Testis (tissue), 2 donors: ENCODE data around the gene SH3GL3.

Source experiments
- CTCF ChIP-seq, 3 experiments: fragments of 450-650 bp in 2 of 3; fragments of 200-600 bp in 1 of 3; sonication (generic) in 1 of 3; IDR thresholded peaks; one replicate each; pipeline ENCODE4 v1.5.1; 2016 to 2019; ENCODE audit warnings: antibody characterized with exemption in 3 of 3, mild to moderate bottlenecking in 2 of 3, moderate library complexity in 1 of 3
- POLR2A ChIP-seq: fragments of 450-650 bp; IDR thresholded peaks from one replicate; pipeline ENCODE4 v1.6.1; 2017; ENCODE audit warnings: antibody characterized with exemption, mild to moderate bottlenecking, moderate library complexity

GRCh38 chr15:83658430-83659416, 211.6 kb downstream of the SH3GL3 start:
- TF ChIP-seq CTCF (IDR thresholded peaks at IDR 0.05) (no peak), POLR2A (no peak)
